Stimulated activated CD8-positive, alpha-beta memory T cell treated with anti-CD3 and anti-CD28 coated beads, Interleukin-15, amount 100 ng/mL, for 48 hours (primary cell): Measurements from ENCODE around the gene MYO7B.

Experiments
- DNase-seq, 2 donors: peaks; one replicate each; pipeline ENCODE4 v3.0.0-alpha.2; 2020; ENCODE audit warnings: low read depth in 2 of 2

The MYO7B gene

DNA sequence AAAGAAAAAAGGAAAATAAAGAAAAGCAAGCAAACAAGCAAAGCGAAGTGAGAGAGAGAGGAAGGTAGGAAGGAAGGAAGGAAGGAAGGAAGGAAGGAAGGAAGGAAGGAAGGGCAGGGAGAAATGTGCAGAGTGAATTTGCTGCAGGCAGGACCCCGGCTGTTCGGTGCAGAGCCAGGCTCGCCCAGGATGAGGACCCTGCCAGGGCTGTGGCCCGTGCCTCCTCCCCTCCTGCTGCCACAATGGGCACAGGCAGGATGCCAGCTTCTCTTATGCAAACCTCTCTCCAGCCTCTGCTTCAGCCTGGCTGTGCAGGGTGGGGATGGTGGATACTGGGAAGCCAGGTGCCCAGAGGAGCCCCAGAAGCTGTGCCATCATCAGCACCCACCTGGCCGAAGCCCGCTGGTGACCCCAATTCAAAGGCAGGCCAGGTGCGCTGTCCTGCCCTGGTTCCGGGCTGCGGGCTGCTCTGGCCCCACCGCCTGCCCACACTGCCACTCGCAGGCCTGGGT is 113.7 kb downstream of the MYO7B start:
- no peak for DNase-seq

DNA sequence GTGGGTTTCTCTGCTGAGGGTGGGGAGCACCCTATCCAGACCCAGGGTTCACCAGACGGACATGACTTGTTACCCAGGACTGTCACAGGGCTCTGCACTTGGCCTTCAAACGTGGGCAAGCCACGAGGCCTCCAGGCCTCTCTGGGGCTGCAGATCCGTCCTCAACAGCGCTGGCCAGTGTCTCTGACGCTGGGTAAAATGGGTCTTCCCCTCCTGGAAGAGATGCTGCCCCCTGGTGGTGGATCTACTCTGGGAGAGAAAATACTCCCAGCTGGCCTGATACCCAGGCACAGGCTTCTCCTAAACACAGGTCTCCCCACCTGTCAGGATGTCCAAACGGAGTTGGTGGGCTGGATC is 114.2 kb downstream of the MYO7B start:
- peak; percentile 56 to 64 for DNase-seq

DNA sequence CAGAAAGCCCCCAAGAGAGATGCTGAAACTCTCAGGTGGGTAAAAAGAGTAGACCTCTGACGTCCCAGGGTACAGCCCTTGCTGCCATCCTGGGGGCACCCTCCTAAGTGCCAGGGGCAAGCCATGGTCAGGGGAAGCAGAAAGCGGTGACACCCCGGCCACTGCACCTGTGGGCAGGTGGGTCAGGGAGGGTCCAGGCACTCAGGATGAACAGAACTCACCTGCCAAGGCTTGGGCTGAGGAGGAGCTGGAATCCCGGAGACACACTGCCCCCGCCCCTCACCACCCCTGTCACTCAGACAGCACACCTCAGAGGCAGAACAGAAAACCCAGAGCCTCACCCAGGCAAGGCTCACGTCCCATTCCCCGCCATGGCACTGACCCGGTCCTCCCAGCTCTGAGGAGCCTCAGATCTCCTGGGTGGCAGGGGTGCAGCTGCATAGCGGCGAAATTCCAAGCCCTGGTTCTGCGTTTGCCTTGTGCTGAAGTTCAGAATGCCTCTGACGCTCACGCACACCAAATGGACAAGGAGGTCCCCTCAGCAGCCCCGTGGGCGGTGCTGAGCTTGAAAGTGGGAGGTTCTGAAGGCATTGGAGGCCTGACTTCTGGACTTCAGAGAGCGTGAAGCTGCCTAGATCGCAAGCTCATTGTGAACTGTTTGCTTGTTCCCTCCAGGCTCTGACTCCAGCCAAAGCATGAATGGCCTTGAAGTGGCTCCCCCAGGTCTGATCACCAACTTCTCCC is 114.7 kb downstream of the MYO7B start:
- no peak for DNase-seq

DNA sequence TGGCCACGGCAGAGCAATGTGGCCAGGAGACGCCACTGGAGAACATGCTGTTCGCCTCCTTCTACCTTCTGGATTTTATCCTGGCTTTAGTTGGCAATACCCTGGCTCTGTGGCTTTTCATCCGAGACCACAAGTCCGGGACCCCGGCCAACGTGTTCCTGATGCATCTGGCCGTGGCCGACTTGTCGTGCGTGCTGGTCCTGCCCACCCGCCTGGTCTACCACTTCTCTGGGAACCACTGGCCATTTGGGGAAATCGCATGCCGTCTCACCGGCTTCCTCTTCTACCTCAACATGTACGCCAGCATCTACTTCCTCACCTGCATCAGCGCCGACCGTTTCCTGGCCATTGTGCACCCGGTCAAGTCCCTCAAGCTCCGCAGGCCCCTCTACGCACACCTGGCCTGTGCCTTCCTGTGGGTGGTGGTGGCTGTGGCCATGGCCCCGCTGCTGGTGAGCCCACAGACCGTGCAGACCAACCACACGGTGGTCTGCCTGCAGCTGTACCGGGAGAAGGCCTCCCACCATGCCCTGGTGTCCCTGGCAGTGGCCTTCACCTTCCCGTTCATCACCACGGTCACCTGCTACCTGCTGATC is 115.4 kb downstream of the MYO7B start:
- no peak for DNase-seq

DNA sequence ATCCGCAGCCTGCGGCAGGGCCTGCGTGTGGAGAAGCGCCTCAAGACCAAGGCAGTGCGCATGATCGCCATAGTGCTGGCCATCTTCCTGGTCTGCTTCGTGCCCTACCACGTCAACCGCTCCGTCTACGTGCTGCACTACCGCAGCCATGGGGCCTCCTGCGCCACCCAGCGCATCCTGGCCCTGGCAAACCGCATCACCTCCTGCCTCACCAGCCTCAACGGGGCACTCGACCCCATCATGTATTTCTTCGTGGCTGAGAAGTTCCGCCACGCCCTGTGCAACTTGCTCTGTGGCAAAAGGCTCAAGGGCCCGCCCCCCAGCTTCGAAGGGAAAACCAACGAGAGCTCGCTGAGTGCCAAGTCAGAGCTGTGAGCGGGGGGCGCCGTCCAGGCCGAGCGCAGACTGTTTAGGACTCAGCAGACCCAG is 115.9 kb downstream of the MYO7B start:
- no peak for DNase-seq

DNA sequence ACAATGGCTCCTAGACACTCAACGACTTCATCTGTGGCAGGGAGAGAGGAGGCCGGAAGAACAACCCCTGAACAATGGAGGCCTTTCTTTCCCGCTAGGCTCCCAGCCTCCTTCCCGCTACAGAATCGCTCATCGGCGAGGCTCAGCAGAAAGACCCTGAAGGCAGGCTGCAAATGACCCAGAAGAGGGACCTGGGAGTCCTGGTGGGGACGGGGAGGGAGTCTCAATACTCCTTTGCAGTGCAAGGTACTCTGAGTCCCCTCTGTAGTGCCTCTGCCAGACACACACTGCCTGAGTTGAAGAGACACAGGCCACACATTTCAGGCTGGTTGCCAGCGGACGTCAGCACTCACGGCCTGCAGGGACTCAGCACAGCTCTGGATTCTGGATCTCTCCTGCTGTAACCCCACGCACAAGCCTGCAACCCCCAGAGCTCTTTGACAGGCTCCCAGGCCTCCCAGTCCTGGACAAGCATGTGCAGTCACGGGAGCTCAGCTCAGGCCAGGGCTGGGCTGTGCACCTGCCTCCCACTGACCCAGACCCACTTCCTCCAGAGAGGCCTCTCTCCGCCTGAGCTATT is 116.6 kb downstream of the MYO7B start:
- no peak for DNase-seq

DNA sequence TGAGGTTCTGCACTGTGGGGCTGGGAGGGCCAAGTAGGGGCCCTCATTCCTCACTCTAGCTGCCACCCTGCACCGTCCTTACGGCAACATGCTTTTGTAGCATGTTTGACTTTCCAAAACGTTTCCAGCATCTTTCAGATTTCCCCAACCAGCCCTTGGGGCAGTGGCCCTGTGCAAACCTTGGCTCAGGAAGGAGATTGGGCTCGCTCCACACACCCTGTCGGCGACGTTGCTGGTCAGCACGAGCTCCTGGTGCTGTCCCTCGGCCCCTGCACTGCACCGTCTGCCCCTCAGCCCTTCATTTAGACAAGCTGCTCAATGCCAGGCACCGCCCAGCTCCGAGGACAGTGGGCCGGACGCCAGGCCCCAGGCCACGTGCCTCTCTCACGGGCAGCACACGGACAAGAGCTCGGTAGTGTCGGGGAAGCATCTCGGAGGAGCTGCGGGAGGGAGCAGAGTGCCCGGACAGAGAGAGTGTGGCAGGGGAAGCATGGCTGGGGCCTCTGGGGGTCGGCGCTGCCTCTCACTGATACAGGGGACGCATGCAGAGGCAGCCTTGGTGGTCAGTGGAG is 117.4 kb downstream of the MYO7B start:
- DNase-seq = no peak

DNA sequence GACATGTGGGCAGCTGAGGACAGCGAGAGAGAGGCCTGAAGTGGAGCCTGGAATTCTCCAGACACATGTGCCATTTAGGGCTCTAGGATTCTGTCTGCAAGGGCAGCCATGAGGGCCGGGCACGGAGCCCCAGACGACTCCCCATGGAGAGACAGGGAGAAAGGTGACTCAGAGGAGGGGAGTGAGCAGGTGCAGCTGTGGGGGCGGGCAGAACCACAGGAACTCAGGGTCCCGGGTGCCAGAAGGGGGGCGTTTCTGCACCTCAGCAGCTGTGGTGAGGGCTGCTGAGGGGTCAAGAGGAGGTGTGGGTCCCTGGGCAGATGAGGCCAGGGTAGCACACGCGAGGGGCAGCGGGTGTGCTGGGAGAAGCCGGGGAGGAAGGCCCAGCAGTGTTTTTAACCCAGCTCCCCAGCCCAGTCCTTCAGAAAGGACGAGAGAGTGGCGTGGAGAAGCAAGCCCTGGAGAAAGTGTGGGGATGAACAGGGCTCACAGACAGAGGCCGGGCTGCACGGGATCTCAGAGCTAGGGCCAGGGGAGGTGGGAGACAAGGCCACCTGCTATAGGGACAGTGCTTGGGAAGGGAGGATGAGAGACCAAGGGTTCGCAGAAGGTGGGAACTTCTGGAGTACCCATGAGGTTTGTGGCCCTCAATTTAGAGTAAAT is 118.1 kb downstream of the MYO7B start:
- DNase-seq = no peak

DNA sequence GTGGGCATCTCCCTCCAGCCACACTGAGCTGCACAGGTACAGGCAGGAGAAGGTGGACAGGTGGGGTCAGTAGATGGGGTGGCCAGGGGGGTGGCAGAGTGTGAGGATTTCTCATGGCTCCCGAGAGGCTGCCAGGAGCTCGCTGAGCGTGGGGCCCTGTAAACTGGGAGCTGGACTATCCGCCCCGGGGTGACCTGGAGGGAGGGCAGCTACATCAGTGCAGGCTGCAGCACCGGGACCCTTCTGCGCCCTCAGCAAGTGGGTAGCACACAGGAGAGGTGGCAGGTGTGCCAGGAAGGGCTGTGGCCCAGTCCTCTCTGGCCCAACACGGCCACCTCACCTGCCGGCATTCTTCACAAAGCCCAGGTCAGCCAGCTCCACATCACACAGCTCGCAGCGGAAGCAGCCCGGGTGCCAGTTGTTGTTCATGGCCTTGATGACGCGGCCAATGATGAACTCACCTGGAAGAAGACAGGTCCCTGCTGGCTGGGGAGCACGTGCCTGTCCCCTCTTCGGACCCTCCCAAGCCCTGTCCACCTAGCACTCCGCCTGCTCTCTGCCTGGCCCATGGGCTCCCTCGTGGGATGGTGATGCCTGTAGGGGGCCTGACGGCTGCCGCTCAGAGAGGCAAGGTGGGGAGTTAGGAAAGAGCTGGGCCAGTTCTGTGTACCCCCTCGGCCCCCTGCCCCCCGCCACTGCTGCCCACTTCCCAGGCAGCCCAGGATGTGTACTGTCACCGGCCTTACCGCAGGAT is 118.8 kb downstream of the MYO7B start:
- DNase-seq = no peak

DNA sequence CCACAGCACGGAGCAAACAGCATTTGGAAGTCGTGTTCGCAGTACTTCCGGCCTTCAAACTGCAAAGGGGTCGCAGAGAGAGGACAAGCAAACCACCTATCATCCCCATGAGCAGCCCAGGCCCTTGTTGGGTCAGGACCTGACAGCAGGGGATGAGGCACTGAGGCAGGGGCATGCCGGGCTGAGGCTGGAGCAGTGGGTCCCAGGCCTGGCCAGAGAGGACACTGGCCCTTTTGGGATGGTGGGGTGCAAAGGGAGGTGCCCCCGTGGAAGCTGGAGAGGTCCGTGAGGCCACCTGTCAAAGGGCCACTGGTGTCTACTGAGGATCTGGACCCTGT is 119.3 kb downstream of the MYO7B start:
- no peak for DNase-seq

DNA sequence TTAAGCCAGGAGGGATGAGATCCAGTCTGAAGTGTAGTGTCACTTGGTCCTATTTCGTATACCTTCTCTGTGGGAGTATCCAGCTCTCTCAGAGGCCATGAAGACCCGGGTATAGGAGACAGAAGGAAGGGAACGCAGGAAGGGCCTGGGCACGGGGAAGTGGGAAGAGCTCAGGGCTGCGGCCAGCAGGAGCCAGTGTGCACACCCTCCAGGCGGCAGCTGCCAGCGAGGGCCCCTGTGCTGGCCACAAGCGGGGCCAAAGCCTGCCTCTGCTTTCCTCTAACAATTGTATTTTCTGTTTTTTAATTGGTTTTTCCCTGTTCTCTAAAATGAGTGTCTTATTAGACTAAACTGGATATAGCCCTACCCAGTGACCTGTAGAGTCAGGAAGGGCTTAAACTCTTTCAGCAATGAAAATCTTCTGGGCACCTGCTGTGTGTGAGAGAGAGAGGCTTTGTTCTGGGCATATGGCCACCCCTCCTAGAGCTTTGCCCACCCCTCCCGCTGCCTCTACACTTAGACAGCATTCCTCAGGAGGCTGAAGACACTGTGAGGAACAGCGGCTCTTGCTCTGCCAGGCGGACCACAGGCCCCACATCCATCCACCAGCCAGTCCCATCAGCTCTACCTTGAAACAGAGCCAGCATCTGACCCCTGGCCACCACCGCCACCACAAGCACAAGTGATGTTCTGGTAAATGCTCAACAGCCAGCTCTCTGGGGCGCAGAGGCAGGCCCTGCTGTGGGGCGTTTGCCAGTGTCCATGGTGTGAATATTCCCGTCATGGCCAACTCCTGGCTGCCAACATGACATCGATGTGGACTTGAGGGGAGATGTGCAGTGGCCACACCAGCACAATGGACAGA is 120.0 kb downstream of the MYO7B start:
- DNase-seq = no peak

DNA sequence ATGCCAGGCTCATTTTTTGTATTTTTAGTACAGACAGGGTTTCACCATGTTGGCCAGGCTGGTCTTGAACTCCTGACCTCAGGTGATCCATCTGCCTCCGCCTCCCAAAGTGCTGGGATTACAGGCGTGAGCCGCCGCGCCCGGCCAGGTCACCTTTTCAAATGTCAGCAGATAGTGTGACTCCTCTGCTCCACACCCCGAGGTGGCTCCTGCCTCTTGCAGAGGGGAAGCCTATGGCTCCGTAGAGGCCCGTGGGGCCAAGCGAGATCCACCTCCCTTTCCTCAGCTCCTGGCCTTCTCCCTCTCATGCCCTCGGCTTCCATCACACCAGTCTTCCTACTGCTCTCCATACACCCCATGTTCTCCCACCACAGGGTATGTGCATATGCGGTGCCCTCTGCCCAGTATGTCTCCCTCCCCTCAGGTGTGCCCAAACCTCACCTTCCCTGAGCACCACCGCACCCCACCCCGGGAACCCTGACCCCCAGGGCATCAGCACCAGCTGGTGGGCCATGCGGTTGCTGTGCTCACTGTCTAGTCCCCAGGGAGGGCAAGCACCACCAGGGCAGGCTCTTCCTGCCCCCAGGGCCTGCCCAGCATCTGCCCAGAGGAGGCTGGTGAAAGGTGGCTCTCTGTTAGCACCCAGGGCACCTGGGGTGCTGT is 121.2 kb downstream of the MYO7B start:
- DNase-seq = no peak

DNA sequence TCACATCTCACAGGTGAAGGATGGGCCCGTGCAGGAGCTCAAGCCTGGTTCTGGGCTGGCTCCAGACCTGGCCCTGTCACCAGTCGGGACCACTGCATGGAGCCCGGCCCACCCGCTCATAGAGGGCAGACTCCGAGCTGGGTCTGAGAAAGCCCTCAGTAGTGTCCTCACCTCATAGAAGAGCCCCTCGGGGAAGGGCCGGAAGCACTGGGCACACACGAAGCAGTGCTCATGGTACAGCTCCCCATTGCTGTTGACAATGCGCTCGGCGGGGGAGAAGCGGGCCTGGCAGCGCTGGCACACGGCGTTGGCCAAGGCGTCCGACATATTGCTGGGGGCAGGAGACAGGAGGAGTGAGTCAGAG is 121.7 kb downstream of the MYO7B start:
- DNase-seq = no peak

DNA sequence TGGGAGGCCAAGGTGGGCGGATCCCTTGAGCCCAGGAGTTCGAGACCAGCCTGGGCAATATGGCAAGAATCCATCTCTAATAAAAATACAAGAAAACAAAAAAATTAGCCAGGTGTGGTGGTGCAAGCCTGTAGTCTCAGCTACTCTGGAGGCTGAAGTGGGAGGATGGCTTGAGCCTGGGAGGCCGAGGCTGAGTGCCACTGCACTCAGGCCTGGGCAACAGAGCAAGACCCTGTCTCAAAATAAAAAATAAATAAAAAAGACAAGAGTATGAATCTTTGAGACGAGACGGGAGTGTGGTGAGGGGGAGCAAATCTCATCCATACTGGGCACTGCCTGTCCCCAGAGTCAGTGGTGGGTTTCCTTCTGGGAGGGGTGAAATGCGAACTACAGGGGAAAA is 122.7 kb downstream of the MYO7B start:
- DNase-seq = no peak

DNA sequence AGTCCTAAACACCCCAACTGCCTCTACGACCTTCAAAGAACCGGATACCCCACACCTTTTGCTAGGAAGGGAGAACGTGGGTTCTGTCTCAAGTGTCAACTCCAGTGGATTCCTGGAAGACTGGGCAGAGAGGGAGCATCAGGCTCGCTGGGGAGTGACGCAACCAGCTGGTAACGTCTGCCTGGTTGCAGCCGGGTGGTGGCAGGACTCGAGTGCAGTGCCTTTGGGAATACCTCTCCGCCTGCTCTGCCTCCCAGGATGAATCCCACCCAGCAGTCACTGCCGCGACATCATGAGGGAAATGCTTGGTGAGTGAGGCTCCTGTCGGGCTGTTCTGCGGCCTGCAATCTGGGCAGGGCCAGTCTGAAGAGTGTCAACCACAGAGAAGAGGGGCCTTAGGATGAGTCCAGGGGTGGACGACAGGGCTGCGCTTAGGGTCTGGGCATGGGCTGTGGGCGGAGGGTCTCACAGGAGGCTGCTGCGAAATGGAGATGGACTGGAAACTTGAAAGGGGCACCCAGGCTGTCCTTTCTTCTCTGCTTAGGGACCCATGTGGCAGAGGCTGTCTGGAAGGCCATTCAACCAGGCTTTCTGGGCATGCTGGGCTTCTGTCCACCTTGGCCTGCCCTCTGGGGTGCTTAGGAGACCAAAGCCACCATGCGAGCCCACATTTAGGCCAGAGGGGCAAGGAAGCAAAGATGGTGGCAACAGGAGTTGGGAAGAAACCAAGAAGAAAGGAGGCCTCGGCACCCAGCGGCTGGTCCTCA is 123.3 kb downstream of the MYO7B start:
- no peak for DNase-seq

DNA sequence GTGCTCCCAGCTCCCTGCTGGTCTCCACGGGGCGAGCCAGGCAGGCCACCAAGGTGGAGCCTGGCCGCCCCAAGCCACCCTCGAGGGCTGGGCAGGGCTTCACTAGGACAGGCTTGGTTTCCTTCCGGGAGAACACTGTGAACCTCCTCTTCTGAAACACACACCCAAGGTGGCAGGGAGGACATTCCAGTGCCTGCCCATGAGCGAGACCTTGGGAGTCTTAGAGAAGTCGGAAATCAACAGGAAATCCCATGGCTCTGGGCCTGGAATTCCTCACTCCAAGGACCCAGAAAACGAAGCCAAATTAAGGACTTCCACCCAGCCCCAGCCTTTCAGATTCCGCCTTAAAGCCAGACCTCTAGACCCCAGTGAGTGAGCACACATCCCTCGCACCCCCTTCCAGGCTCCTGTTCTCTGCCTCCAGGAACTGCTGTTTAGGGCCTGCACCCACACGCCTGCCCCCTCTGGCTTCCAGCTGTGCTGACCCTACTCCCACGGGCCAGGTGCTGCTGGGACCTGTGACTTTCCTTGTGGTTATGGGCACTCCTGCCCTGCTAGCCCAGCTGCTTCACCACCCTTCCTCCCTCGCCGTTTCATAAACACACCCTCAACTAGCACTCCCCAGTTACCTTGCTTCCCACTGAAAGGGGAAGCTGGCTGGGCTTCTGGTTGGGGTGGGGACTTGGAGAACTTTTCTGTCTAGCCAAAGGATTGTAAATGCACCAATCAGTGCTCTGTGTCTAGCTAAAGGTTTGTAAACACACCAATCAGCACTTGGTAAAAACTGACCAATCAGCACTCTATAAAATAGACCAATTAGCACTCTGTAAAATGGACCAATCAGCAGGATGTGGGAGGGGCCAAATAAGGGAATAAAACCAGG is 124.2 kb downstream of the MYO7B start:
- no peak for DNase-seq

DNA sequence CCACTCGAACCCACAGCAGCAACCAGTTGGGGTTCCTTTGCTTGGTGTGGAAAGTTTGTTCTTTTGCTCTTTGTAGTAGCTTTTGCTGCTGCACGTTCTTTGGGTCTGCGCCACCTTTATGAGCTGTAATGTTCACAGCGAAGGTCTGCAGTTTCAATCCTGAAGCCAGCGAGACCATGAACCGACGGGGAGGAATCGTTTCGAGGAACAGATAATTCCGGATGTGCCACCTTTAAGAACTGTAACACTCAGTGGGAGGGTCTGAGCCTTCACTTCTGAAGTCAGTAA is 124.8 kb downstream of the MYO7B start:
- no peak for DNase-seq

DNA sequence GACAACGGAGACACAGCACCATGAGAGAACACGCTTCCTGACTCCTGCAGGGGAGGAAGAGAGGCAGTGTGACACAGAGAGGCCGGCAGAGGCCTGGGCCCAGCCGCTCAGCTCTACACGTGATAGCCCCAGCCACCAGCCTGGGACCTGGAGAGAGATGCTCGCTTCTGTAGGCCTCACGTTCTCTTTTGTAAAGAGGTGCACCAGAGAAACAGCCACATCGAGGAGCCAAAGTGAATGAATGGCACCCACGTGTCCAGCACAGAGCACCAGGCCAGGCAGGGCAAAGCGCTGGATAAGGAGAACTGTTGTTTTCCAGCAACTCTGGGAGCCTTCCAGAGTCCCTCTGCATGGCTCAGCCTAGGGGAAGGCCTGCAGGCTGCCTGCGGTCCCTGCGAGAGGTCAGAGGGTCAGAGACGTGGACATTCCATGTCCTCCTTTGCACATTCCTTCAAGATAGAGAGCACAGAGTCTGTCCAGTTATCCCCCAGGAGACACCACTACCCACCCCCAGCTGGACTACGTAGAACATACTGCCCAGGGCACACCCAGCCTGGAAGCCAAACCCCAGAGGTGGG is 125.7 kb downstream of the MYO7B start:
- no peak for DNase-seq
